GM12878 (cell line): ENCODE results near the gene NOD1. TPM values are rescaled to one million over a fixed set of nuclear protein-coding genes. Genes with fewer than 3 reads are reported as not detected.

Source experiments
- BCL11A ChIP-seq: IDR thresholded peaks from 2 replicates; pipeline ENCODE4 v1.6.1; 2011; ENCODE audit warnings: low read depth, low read length
- EGR1 ChIP-seq, 2 experiments: IDR thresholded peaks; 1 replicate in 1 of 2; 2 replicates in 1 of 2; pipeline ENCODE4 v1.6.1; 2011 to 2012; ENCODE audit warnings: low read depth in 2 of 2, low read length in 2 of 2, borderline replicate concordance in 1 of 2, mild to moderate bottlenecking in 1 of 2, moderate library complexity in 1 of 2
- NR2C2 ChIP-seq: IDR thresholded peaks from 2 replicates; pipeline ENCODE4 v1.6.1; 2011; ENCODE audit warnings: borderline replicate concordance, low read depth; ENCODE audit not compliant: control insufficient read depth, insufficient read length
- RAD21 ChIP-seq: IDR thresholded peaks from 2 replicates; pipeline ENCODE4 v1.6.1; 2011; ENCODE audit warnings: mild to moderate bottlenecking, low read depth, low read length, moderate library complexity; ENCODE audit not compliant: insufficient read depth
- RAD51 ChIP-seq: fragments of 450-650 bp; IDR thresholded peaks from 2 replicates; pipeline ENCODE4 v1.6.1; 2016; ENCODE audit warnings: moderate library complexity, mild to moderate bottlenecking, inconsistent platforms
- TARDBP ChIP-seq: IDR thresholded peaks from 2 replicates; pipeline ENCODE4 v1.6.1; 2016; ENCODE audit warnings: borderline replicate concordance
- polyA plus RNA-seq, 11 experiments: library from polyadenylated mRNA; depleted of rRNA in 4 of 11; unstranded in 6 of 11; stranded (reverse) in 5 of 11; fragments of >200 nt; fragmentation: Nextera tagmentation in 4 of 11; fragmentation: Illumina TruSeq in 1 of 11; extraction: Ambion mirVana in 4 of 11; extraction: Trizol in 1 of 11; gene quantifications; 1 replicate in 1 of 11; 2 replicates in 10 of 11; pipeline versions ENCODE4 v1.2.1 to v1.2.3, GENCODE V29; 2011 to 2016; ENCODE audit warnings: inconsistent platforms in 2 of 11, missing spikeins in 2 of 11, low read depth in 1 of 11
- total RNA-seq, 4 experiments: library from RNA; depleted of rRNA in 3 of 4; stranded (reverse); fragments of >200 nt in 3 of 4; fragmentation: Illumina TruSeq in 1 of 4; extraction: Trizol in 1 of 4; gene quantifications; 2 replicates each; pipeline versions ENCODE4 v1.2.1 to v1.2.3, GENCODE V29; 2013 to 2021
- TF ChIP-seq, protein P1 (sequence below): fragments of 450-650 bp; IDR thresholded peaks from 2 replicates; pipeline ENCODE4 v1.6.1; 2017; ENCODE audit warnings: borderline replicate concordance
- TF ChIP-seq, protein P2 (sequence below): IDR thresholded peaks from 2 replicates; pipeline ENCODE4 v1.6.1; 2012; ENCODE audit warnings: improper control_type of control experiment, low read depth, low read length; ENCODE audit not compliant: insufficient replicate concordance
- TF ChIP-seq, protein P3 (sequence below): fragments of 450-650 bp; IDR thresholded peaks from 2 replicates; pipeline ENCODE4 v1.6.1; 2017; ENCODE audit warnings: mild to moderate bottlenecking, moderate library complexity
- TF ChIP-seq, protein P4 (sequence below): IDR thresholded peaks from 2 replicates; pipeline ENCODE4 v1.6.1; 2012; ENCODE audit warnings: mild to moderate bottlenecking, low read depth, low read length

The NOD1 gene
- total and polyA plus RNA-seq, 10 of the 15 experiments (the other 5 are each of a cell fraction or from before 2014, with no cell fraction given): 1.8 to 14.6 (median 8.9) TPM

DNA sequence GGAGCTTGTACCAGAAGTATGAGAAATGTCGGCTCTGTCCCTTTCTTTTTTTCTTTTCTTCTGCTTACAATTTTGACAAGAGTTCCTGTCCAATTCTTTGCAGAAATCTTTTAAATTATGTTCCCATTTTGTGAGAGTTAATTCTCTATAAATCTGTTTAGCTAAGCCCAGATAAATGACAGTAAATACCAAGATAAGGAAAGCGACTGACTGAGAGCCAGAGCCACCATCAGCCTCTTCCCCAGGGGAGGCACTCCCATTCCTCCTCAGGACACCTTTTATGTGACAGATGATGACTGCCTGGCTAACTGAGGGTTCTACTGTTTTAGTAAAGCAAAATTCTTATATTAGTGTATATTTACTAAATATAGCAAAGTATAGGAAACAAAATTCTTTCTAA, 32.9 kb upstream of the NOD1 start (continued):
- TF ChIP-seq RAD51: no peak
- TF ChIP-seq NR2C2: no peak
- TF ChIP-seq TARDBP: no peak
- TF ChIP-seq BCL11A: no peak
- TF ChIP-seq, protein P1, sequence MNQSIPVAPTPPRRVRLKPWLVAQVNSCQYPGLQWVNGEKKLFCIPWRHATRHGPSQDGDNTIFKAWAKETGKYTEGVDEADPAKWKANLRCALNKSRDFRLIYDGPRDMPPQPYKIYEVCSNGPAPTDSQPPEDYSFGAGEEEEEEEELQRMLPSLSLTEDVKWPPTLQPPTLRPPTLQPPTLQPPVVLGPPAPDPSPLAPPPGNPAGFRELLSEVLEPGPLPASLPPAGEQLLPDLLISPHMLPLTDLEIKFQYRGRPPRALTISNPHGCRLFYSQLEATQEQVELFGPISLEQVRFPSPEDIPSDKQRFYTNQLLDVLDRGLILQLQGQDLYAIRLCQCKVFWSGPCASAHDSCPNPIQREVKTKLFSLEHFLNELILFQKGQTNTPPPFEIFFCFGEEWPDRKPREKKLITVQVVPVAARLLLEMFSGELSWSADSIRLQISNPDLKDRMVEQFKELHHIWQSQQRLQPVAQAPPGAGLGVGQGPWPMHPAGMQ: no peak
- TF ChIP-seq, protein P2, sequence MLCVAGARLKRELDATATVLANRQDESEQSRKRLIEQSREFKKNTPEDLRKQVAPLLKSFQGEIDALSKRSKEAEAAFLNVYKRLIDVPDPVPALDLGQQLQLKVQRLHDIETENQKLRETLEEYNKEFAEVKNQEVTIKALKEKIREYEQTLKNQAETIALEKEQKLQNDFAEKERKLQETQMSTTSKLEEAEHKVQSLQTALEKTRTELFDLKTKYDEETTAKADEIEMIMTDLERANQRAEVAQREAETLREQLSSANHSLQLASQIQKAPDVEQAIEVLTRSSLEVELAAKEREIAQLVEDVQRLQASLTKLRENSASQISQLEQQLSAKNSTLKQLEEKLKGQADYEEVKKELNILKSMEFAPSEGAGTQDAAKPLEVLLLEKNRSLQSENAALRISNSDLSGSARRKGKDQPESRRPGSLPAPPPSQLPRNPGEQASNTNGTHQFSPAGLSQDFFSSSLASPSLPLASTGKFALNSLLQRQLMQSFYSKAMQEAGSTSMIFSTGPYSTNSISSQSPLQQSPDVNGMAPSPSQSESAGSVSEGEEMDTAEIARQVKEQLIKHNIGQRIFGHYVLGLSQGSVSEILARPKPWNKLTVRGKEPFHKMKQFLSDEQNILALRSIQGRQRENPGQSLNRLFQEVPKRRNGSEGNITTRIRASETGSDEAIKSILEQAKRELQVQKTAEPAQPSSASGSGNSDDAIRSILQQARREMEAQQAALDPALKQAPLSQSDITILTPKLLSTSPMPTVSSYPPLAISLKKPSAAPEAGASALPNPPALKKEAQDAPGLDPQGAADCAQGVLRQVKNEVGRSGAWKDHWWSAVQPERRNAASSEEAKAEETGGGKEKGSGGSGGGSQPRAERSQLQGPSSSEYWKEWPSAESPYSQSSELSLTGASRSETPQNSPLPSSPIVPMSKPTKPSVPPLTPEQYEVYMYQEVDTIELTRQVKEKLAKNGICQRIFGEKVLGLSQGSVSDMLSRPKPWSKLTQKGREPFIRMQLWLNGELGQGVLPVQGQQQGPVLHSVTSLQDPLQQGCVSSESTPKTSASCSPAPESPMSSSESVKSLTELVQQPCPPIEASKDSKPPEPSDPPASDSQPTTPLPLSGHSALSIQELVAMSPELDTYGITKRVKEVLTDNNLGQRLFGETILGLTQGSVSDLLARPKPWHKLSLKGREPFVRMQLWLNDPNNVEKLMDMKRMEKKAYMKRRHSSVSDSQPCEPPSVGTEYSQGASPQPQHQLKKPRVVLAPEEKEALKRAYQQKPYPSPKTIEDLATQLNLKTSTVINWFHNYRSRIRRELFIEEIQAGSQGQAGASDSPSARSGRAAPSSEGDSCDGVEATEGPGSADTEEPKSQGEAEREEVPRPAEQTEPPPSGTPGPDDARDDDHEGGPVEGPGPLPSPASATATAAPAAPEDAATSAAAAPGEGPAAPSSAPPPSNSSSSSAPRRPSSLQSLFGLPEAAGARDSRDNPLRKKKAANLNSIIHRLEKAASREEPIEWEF: no peak
- TF ChIP-seq, protein P3, sequence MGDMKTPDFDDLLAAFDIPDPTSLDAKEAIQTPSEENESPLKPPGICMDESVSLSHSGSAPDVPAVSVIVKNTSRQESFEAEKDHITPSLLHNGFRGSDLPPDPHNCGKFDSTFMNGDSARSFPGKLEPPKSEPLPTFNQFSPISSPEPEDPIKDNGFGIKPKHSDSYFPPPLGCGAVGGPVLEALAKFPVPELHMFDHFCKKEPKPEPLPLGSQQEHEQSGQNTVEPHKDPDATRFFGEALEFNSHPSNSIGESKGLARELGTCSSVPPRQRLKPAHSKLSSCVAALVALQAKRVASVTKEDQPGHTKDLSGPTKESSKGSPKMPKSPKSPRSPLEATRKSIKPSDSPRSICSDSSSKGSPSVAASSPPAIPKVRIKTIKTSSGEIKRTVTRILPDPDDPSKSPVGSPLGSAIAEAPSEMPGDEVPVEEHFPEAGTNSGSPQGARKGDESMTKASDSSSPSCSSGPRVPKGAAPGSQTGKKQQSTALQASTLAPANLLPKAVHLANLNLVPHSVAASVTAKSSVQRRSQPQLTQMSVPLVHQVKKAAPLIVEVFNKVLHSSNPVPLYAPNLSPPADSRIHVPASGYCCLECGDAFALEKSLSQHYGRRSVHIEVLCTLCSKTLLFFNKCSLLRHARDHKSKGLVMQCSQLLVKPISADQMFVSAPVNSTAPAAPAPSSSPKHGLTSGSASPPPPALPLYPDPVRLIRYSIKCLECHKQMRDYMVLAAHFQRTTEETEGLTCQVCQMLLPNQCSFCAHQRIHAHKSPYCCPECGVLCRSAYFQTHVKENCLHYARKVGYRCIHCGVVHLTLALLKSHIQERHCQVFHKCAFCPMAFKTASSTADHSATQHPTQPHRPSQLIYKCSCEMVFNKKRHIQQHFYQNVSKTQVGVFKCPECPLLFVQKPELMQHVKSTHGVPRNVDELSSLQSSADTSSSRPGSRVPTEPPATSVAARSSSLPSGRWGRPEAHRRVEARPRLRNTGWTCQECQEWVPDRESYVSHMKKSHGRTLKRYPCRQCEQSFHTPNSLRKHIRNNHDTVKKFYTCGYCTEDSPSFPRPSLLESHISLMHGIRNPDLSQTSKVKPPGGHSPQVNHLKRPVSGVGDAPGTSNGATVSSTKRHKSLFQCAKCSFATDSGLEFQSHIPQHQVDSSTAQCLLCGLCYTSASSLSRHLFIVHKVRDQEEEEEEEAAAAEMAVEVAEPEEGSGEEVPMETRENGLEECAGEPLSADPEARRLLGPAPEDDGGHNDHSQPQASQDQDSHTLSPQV: no peak
- TF ChIP-seq EGR1 (IDR thresholded peaks at IDR 0.05; ENCODE audit: borderline replicate concordance in 1 of 2, low read depth in 2 of 2, low read length in 2 of 2): no peak
- TF ChIP-seq, protein P4, sequence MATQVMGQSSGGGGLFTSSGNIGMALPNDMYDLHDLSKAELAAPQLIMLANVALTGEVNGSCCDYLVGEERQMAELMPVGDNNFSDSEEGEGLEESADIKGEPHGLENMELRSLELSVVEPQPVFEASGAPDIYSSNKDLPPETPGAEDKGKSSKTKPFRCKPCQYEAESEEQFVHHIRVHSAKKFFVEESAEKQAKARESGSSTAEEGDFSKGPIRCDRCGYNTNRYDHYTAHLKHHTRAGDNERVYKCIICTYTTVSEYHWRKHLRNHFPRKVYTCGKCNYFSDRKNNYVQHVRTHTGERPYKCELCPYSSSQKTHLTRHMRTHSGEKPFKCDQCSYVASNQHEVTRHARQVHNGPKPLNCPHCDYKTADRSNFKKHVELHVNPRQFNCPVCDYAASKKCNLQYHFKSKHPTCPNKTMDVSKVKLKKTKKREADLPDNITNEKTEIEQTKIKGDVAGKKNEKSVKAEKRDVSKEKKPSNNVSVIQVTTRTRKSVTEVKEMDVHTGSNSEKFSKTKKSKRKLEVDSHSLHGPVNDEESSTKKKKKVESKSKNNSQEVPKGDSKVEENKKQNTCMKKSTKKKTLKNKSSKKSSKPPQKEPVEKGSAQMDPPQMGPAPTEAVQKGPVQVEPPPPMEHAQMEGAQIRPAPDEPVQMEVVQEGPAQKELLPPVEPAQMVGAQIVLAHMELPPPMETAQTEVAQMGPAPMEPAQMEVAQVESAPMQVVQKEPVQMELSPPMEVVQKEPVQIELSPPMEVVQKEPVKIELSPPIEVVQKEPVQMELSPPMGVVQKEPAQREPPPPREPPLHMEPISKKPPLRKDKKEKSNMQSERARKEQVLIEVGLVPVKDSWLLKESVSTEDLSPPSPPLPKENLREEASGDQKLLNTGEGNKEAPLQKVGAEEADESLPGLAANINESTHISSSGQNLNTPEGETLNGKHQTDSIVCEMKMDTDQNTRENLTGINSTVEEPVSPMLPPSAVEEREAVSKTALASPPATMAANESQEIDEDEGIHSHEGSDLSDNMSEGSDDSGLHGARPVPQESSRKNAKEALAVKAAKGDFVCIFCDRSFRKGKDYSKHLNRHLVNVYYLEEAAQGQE: no peak
- no peak for TF ChIP-seq RAD21
